Tibial artery (tissue), 4 donors: ENCODE data around the gene EI24.

Experiments used
- DNase-seq, 2 donors: peaks; one replicate each; pipeline ENCODE4 v3.0.0-alpha.2; 2019
- H3K27ac ChIP-seq, 2 donors: fragments of 200-600 bp; sonication (generic) in 1 of 2; 1 replicate in 1 of 2; 2 replicates in 1 of 2; pipeline ENCODE4 v1.5.1; 2018 to 2019; ENCODE audit warnings: mild to moderate bottlenecking in 1 of 2
- H3K27me3 ChIP-seq, 2 donors: fragments of 200-600 bp; sonication (generic) in 1 of 2; one replicate each; pipeline versions ENCODE4 v1.5.1 to v1.6.0; 2016 to 2019
- H3K36me3 ChIP-seq, 3 donors: fragments of 200-600 bp; sonication (generic) in 2 of 3; one replicate each; pipeline ENCODE4 v1.5.1; 2016 to 2019; ENCODE audit warnings: mild to moderate bottlenecking in 2 of 3
- H3K4me1 ChIP-seq, 4 donors: fragments of 200-600 bp; sonication (generic) in 2 of 4; 1 replicate in 3 of 4; 2 replicates in 1 of 4; pipeline ENCODE4 v1.5.1; 2016 to 2019
- H3K4me3 ChIP-seq, 2 donors: fragments of 200-600 bp; sonication (generic) in 1 of 2; 1 replicate in 1 of 2; 2 replicates in 1 of 2; pipeline ENCODE4 v1.5.1; 2018 to 2019; ENCODE audit warnings: mild to moderate bottlenecking in 2 of 2
- H3K9me3 ChIP-seq, 3 donors: fragments of 200-600 bp; sonication (generic) in 1 of 3; one replicate each; pipeline ENCODE4 v1.5.1; 2016 to 2019
- CTCF ChIP-seq, 2 experiments: fragments of 200-600 bp in 1 of 2; fragments of 450-650 bp in 1 of 2; IDR thresholded peaks; one replicate each; pipeline ENCODE4 v1.5.1; 2017 to 2019; ENCODE audit warnings: antibody characterized with exemption in 2 of 2, mild to moderate bottlenecking in 1 of 2, moderate library complexity in 1 of 2
- intact Hi-C: fragments of 100-400 bp; cut with DNase I; formaldehyde crosslinking; loops from one replicate; pipeline ENCODE4 v1.15.0; 2023; ENCODE audit warnings: low total_unique reads

The EI24 gene

DNA sequence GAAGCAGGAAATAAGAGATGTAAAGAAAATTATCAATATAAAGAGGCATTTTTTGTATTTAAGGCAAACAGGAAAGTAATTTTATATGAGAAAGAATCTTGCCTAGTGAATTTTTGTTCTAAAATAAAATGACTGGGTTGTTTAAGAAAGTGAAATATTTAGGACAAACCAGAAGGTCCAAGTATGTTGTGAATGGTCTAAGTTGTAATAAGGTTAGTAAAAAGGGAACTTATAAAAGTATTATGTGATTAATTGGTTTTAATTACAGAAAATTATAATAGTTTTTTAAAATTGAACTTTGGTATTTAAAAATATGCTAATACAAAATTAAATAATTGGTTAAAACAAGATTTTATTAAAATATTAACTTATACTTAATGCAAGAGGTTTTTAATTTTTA lies 26.6 kb upstream of the EI24 start:
- Histone ChIP-seq H3K27ac (no peak overlapping the region), H3K4me3 (no peak overlapping the region), H3K4me1 (no peaks in the 10 kb centered on the region), H3K36me3 (no peaks in the 10 kb centered on the region), H3K9me3 (no peaks in the 10 kb centered on the region), H3K27me3 (no peaks in the 10 kb centered on the region)
- intact Hi-C loops: no loop called here
- TF ChIP-seq CTCF (IDR thresholded peaks at IDR 0.05): no peak
- DNase-seq: no peak

- H3K27ac ChIP-seq: no peak overlapping the region
- H3K36me3 ChIP-seq: peaks cover 0 to 9% (median 0%) of the 10 kb centered on the region in 3 donors
- intact Hi-C loops: no loop called here
- DNase-seq: no peak
- no peaks in the 10 kb centered on the region for H3K27me3 ChIP-seq
- peaks cover 0 to 19% (median 17%) of the 10 kb centered on the region in 3 donors for H3K9me3 ChIP-seq
- no peak overlapping the region for H3K4me3 ChIP-seq
- H3K4me1 ChIP-seq: no peaks in the 10 kb centered on the region
- TF ChIP-seq CTCF (IDR thresholded peaks at IDR 0.05): no peak
Observed at GRCh38 chr11:125550780-125551179, 18.5 kb upstream of the EI24 start.

GRCh38 chr11:125551835-125552342 lies 17.4 kb upstream of the EI24 start:
- H3K27me3 ChIP-seq: no peaks in the 10 kb centered on the region
- DNase-seq: no peak
- no peak overlapping the region for H3K4me3 ChIP-seq
- intact Hi-C loops: no loop called here
- TF ChIP-seq CTCF (IDR thresholded peaks at IDR 0.05): no peak
- peaks cover 0 to 9% (median 0%) of the 10 kb centered on the region in 3 donors for H3K36me3 ChIP-seq
- no peak overlapping the region for H3K27ac ChIP-seq
- H3K9me3 ChIP-seq: peaks cover 0 to 19% (median 17%) of the 10 kb centered on the region in 3 donors
- no peaks in the 10 kb centered on the region for H3K4me1 ChIP-seq

DNA sequence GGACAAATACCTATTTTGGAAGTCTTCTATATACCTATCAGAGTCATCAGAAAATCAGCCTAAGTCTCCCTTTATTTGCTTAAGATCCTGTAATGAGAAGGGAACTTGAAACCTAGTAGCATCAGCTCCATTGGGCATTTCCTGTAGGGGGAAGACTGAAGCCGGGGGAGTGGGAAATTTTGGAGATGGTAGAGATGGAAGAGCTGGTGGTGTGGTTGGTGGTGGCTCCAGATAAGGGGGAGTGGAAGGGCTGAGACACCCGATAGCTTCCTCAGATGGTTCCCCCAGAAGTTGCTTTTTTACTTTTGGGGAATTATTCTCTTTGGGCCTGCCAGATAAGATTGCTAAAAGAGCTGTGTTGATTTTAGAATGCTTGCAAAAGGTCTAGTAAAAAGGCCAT lies 16.4 kb upstream of the EI24 start:
- Histone ChIP-seq H3K36me3 (peaks cover 0 to 9% (median 0%) of the 10 kb centered on the region in 3 donors), H3K9me3 (peaks cover 0 to 19% (median 17%) of the 10 kb centered on the region in 3 donors), H3K4me3 (no peak overlapping the region), H3K4me1 (no peaks in the 10 kb centered on the region), H3K27me3 (no peaks in the 10 kb centered on the region), H3K27ac (no peak overlapping the region)
- DNase-seq: no peak
- no peak for TF ChIP-seq CTCF (IDR thresholded peaks at IDR 0.05)
- intact Hi-C loops: no loop called here

DNA sequence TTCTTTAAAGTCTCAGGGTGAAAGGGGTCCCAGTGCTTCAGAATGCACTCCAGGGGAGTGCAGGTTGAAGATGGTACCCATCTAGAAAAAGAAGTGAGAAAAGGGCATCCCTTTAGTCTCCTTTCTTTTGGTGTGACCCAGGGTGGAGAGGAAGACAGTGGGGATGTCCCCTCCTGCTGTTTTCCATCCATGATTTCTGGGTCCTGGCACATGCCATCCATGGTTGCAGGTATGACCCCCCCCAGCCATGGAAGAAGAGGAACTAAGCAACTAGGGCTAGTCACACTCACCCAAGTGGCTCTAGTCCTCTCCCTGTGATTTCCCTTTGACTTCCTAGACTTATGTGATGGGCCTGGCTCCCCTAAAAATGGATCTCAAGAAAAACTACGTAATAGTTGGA lies 15.9 kb upstream of the EI24 start:
- DNase-seq: no peak
- Histone ChIP-seq H3K9me3 (peaks cover 0 to 19% (median 17%) of the 10 kb centered on the region in 3 donors), H3K4me1 (no peaks in the 10 kb centered on the region), H3K27me3 (no peaks in the 10 kb centered on the region), H3K27ac (no peak overlapping the region), H3K4me3 (no peak overlapping the region), H3K36me3 (peaks cover 0 to 9% (median 0%) of the 10 kb centered on the region in 3 donors)
- intact Hi-C loops: no loop called here
- no peak for TF ChIP-seq CTCF (IDR thresholded peaks at IDR 0.05)

- Histone ChIP-seq H3K4me3 (no peak overlapping the region), H3K27me3 (no peaks in the 10 kb centered on the region), H3K36me3 (peaks cover 0 to 9% (median 0%) of the 10 kb centered on the region in 3 donors), H3K27ac (no peak overlapping the region), H3K4me1 (no peaks in the 10 kb centered on the region), H3K9me3 (peaks cover 0 to 19% (median 17%) of the 10 kb centered on the region in 3 donors)
- no peak for DNase-seq
- intact Hi-C loops: no loop called here
- no peak for TF ChIP-seq CTCF (IDR thresholded peaks at IDR 0.05)
Observed at GRCh38 chr11:125554038-125554437, 15.2 kb upstream of the EI24 start.
